GM19395 (cell line): ENCODE data around the gene BTBD9.

Experiments
- ATAC-seq: cut with Tn5 transposase; IDR thresholded peaks from one replicate; pipeline ENCODE4 v1.9.1; 2021; ENCODE audit warnings: mild to moderate bottlenecking, moderate library complexity; ENCODE audit not compliant: unreplicated experiment

The BTBD9 gene

GRCh38 chr6:38269461-38270172 lies 370.1 kb downstream of the BTBD9 start:
- ATAC-seq = no peak

- no peak for ATAC-seq
Observed at GRCh38 chr6:38268342-38268741, 371.4 kb downstream of the BTBD9 start.

- no peak for ATAC-seq
Observed at GRCh38 chr6:38266921-38267354, 372.8 kb downstream of the BTBD9 start.

- no peak for ATAC-seq
Observed at GRCh38 chr6:38264605-38265004, 375.1 kb downstream of the BTBD9 start.

GRCh38 chr6:38262609-38263008 lies 377.1 kb downstream of the BTBD9 start:
- ATAC-seq = no peak

GRCh38 chr6:38262026-38262425 lies 377.7 kb downstream of the BTBD9 start:
- ATAC-seq = no peak

GRCh38 chr6:38261626-38262025 lies 378.1 kb downstream of the BTBD9 start:
- ATAC-seq = no peak

GRCh38 chr6:38259736-38260135 lies 380.0 kb downstream of the BTBD9 start:
- ATAC-seq = no peak

- ATAC-seq = no peak
Observed at GRCh38 chr6:38248500-38249234, 391.1 kb downstream of the BTBD9 start.

GRCh38 chr6:38245295-38245694 lies 394.4 kb downstream of the BTBD9 start:
- ATAC-seq = no peak

- ATAC-seq = no peak
Observed at GRCh38 chr6:38244869-38245268, 394.9 kb downstream of the BTBD9 start.

- ATAC-seq = no peak
Observed at GRCh38 chr6:38241200-38241871, 398.4 kb downstream of the BTBD9 start.

GRCh38 chr6:38239719-38240451 lies 399.8 kb downstream of the BTBD9 start:
- ATAC-seq = no peak

GRCh38 chr6:38236631-38237030 lies 403.1 kb downstream of the BTBD9 start:
- no peak for ATAC-seq

- ATAC-seq = peak; percentile 89
Observed at GRCh38 chr6:38234934-38235682, 404.6 kb downstream of the BTBD9 start.

GRCh38 chr6:38234141-38234540 lies 405.6 kb downstream of the BTBD9 start:
- ATAC-seq = no peak

GRCh38 chr6:38233161-38233791 lies 406.5 kb downstream of the BTBD9 start:
- no peak for ATAC-seq

- ATAC-seq = no peak
Observed at GRCh38 chr6:38225766-38226165, 414.0 kb downstream of the BTBD9 start.

- ATAC-seq = no peak
Observed at GRCh38 chr6:38221251-38221650, 418.5 kb downstream of the BTBD9 start.
